ENCODE measurements around the gene ILF3. TPM values are rescaled to one million over a fixed set of nuclear protein-coding genes. Genes with fewer than 3 reads are reported as not detected.

The ILF3 gene
- polyA plus RNA-seq, 2 of the 4 experiments (the other 2 are of a cell fraction), result 142 to 197 TPM

- FAIRE-seq, result no peak
- ChIA-PET CTCF (interaction anchor here (1.0 to 1.7 kb wide), 6 partner anchors 11 to 100 kb away, joined by 3 to 7 read pairs (median 4); no protein-coding TSS in a partner anchor), POLR2A (no interaction called here)
Measured at GRCh38 chr19:10681658-10682057, 27.5 kb downstream of the ILF3 start.

DNA sequence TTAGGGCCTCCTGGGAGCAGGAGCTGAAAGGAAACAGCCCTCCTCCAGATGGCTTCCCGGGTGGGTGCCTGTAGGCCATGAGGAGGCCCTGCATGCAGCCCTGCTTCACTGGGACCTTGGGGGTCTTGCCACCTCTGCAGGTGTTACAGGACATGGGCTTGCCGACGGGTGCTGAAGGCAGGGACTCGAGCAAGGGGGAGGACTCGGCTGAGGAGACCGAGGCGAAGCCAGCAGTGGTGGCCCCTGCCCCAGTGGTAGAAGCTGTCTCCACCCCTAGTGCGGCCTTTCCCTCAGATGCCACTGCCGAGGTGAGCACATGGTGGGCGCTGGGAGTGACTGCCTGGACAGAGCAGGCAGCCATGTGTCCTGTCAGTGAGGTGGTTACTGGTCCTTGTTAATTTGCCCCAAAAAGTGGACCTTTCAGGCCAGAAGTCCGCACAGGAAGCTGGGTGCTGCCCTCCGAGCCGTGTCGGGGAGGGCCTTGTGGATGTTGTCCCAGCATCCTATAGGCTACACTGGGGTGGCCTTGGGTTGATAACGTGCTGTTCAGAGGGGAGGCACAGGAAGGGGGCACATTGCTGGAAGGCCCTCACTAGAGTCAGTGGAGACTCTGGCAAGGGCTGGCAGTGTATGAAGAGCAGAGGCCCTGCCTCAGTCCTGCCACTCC lies 28.4 kb downstream of the ILF3 start:
- FAIRE-seq, result no peak
- ATAC-seq, result no peak; a peak in 1 of 6 replicates
- H3K27ac ChIP-seq, result no peak overlapping the region
- no peak for TF ChIP-seq CBX2 (IDR thresholded peaks at IDR 0.05; ENCODE audit: borderline replicate concordance, low read depth)
- TF ChIP-seq HES2 (IDR thresholded peaks at IDR 0.05), result no peak
- TF ChIP-seq KDM1A (IDR thresholded peaks at IDR 0.05; ENCODE audit: low read depth), result no peak
- TF ChIP-seq POLR2AphosphoS2 (conservative IDR thresholded peaks at IDR 0.05; ENCODE audit: low read length), result no peak
- TF ChIP-seq MAZ (IDR thresholded peaks at IDR 0.05; ENCODE audit: borderline replicate concordance, low read depth, low read length), result no peak
- TF ChIP-seq SREBF2 (IDR thresholded peaks at IDR 0.05), result no peak
- no peak for TF ChIP-seq CEBPB (IDR thresholded peaks at IDR 0.05)
- TF ChIP-seq CHD2 (IDR thresholded peaks at IDR 0.05; ENCODE audit: low read length, partially characterized antibody), result no peak
- no peak for TF ChIP-seq RNF2 (IDR thresholded peaks at IDR 0.05; ENCODE audit: borderline replicate concordance, low read depth)
- no peak for TF ChIP-seq HOXB5 (CRISPR knock-in tag; IDR thresholded peaks at IDR 0.05)
- no peaks in the 10 kb centered on the region for H3K4me1 ChIP-seq
- POLR2A ChIA-PET, result no interaction called here
- 97% methylated on average over 11 of the region's 15 CpGs for WGBS (ENCODE audit: missing lambda C conversion rate)
- H3K4me3 ChIP-seq, result no peak overlapping the region
- CTCF ChIA-PET, result interaction anchor here (1.0 to 1.7 kb wide), 6 partner anchors 14 to 102 kb away, joined by 3 to 6 read pairs (median 4); no protein-coding TSS in a partner anchor
- H3K9me3 ChIP-seq, result no peaks in the 10 kb centered on the region
- no peak for DNase-seq (ENCODE audit: low read depth in 1 of 2, low spot score in 1 of 2)
- no peak overlapping the region for H3K4me2 ChIP-seq

More at GRCh38 chr19:10681658-10682057, 27.5 kb downstream of the ILF3 start:
- no peaks in the 10 kb centered on the region for H3K4me1 ChIP-seq
- TF ChIP-seq HOXB13 (CRISPR knock-in tag; IDR thresholded peaks at IDR 0.05; ENCODE audit: low read depth) (no peak), HOXB5 (CRISPR knock-in tag; IDR thresholded peaks at IDR 0.05) (no peak), HEYL (CRISPR knock-in tag; IDR thresholded peaks at IDR 0.05) (no peak), EHMT2 (IDR thresholded peaks at IDR 0.05; ENCODE audit: low read depth) (no peak), USF2 (IDR thresholded peaks at IDR 0.05) (no peak), POLR2A (IDR thresholded peaks at IDR 0.05; ENCODE audit: low read length) (no peak), HES2 (IDR thresholded peaks at IDR 0.05) (no peak), SREBF2 (IDR thresholded peaks at IDR 0.05) (no peak), HDAC2 (IDR thresholded peaks at IDR 0.05) (no peak)
- TF ChIP-seq, protein P1, sequence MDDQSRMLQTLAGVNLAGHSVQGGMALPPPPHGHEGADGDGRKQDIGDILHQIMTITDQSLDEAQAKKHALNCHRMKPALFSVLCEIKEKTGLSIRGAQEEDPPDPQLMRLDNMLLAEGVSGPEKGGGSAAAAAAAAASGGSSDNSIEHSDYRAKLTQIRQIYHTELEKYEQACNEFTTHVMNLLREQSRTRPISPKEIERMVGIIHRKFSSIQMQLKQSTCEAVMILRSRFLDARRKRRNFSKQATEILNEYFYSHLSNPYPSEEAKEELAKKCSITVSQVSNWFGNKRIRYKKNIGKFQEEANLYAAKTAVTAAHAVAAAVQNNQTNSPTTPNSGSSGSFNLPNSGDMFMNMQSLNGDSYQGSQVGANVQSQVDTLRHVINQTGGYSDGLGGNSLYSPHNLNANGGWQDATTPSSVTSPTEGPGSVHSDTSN (IDR thresholded peaks at IDR 0.05), result no peak
- TF ChIP-seq, protein P2, sequence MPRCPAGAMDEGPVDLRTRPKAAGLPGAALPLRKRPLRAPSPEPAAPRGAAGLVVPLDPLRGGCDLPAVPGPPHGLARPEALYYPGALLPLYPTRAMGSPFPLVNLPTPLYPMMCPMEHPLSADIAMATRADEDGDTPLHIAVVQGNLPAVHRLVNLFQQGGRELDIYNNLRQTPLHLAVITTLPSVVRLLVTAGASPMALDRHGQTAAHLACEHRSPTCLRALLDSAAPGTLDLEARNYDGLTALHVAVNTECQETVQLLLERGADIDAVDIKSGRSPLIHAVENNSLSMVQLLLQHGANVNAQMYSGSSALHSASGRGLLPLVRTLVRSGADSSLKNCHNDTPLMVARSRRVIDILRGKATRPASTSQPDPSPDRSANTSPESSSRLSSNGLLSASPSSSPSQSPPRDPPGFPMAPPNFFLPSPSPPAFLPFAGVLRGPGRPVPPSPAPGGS (IDR thresholded peaks at IDR 0.05), result no peak
- no peak for ATAC-seq
- 90% methylated on average over 3 of the region's 4 CpGs for WGBS (ENCODE audit: missing lambda C conversion rate)
- DNase-seq (ENCODE audit: low read depth in 1 of 2, low spot score in 1 of 2), result no peak
- no peaks in the 10 kb centered on the region for H3K9me3 ChIP-seq
- H3K27ac ChIP-seq, result no peak overlapping the region
- no peak overlapping the region for H3K4me2 ChIP-seq
- H3K4me3 ChIP-seq, result no peak overlapping the region

DNA sequence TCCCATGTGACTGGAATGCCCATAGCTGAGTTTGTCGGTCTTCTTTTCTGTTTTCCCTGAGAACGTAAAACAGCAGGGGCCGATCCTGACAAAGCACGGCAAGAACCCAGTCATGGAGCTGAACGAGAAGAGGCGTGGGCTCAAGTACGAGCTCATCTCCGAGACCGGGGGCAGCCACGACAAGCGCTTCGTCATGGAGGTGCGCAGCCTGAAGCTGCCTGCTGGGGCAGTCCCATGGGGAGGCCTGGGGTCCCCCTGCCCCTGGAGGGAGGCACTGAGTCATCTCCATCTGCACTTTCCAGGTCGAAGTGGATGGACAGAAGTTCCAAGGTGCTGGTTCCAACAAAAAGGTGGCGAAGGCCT lies 28.9 kb downstream of the ILF3 start:
- Histone ChIP-seq H3K4me2 (no peak overlapping the region), H3K9me3 (no peaks in the 10 kb centered on the region), H3K4me3 (no peak overlapping the region), H3K4me1 (no peaks in the 10 kb centered on the region), H3K27ac (no peak overlapping the region)
- TF ChIP-seq MAZ (IDR thresholded peaks at IDR 0.05; ENCODE audit: borderline replicate concordance, low read depth, low read length) (no peak), FOSB (CRISPR knock-in tag; IDR thresholded peaks at IDR 0.05) (no peak), MAFK (IDR thresholded peaks at IDR 0.05; ENCODE audit: partially characterized antibody) (no peak), SREBF2 (IDR thresholded peaks at IDR 0.05) (no peak), CHD2 (IDR thresholded peaks at IDR 0.05; ENCODE audit: low read length, partially characterized antibody) (no peak), PHF8 (IDR thresholded peaks at IDR 0.05; ENCODE audit: borderline replicate concordance, low read depth) (no peak)
- TF ChIP-seq, protein P2 (IDR thresholded peaks at IDR 0.05), result no peak
- TF ChIP-seq, protein P3, sequence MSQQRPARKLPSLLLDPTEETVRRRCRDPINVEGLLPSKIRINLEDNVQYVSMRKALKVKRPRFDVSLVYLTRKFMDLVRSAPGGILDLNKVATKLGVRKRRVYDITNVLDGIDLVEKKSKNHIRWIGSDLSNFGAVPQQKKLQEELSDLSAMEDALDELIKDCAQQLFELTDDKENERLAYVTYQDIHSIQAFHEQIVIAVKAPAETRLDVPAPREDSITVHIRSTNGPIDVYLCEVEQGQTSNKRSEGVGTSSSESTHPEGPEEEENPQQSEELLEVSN (IDR thresholded peaks at IDR 0.05; ENCODE audit: borderline replicate concordance, low read depth), result no peak
- TF ChIP-seq, protein P1 (IDR thresholded peaks at IDR 0.05), result no peak
- no peak for ATAC-seq
- DNase-seq (ENCODE audit: low read depth in 1 of 2, low spot score in 1 of 2), result no peak
- no peak for FAIRE-seq
- WGBS (ENCODE audit: missing lambda C conversion rate), result 92% methylated on average over 14 of the region's 15 CpGs
- ChIA-PET CTCF (interaction anchor here (1.2 to 1.6 kb wide), 2 partner anchors 38 to 102 kb away, joined by 4 to 6 read pairs; no protein-coding TSS in a partner anchor), POLR2A (no interaction called here)
